Hematopoietic multipotent progenitor cell treated with erythropoietin and hydrocortisone succinate and interleukin-3 and kit ligand, for 6 days (in vitro differentiated cells): ENCODE data around the gene DOCK4.

Experiments
- DNase-seq: peaks from one replicate; pipeline ENCODE4 v3.0.0-alpha.2; 2015

Gene DOCK4

DNA sequence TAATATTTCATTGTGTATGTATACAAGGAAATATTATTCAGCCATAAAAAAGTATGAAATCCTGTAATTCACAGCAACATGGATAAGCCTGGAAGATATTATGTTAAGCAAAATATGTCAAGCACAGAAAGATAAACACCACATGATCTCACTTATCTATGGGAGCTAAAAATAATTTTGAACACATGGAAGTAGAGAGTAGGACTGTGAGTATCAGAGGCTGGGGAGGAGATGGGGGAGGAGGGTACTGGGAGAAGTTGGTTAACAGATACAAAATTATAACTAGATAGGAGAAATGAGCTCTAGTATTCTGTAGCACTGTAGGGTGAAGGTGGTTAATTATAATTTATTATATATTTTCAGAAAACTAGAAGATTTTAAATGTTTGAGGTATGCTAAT lies 132.7 kb downstream of the DOCK4 start:
- no peak for DNase-seq

DNA sequence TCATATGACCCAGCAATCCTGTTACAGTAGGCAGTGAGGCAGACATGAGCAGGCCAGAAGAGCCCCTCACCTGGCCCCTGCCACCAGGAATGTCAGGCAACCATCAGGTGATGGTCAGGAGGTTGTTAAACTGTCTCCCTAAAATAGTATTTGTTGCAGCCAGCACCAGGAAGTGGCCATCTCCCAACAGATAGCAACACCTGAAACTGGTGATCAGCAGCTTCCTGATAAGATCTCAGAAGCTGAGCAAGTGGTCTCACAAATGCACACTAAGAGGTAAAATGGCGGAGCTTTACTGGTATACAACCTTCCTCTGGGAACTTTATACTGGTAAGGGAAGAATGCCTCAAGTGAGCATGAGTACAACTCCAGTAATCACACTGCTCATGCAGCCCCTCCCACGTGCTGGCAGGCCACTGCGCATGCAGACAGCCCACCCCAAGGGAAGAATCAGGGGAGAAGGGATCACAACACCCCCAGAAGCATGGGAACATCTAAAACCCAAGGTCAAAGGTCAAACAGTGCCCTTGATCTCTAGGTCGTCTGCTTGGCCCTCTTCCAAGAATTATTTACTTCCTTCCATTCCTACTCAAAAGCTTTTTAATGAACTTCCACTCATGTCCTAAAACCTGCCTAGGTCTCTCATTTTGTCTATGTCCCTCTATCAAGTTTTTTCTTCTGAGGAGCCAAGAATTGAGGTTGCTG lies 133.5 kb downstream of the DOCK4 start:
- no peak for DNase-seq

DNA sequence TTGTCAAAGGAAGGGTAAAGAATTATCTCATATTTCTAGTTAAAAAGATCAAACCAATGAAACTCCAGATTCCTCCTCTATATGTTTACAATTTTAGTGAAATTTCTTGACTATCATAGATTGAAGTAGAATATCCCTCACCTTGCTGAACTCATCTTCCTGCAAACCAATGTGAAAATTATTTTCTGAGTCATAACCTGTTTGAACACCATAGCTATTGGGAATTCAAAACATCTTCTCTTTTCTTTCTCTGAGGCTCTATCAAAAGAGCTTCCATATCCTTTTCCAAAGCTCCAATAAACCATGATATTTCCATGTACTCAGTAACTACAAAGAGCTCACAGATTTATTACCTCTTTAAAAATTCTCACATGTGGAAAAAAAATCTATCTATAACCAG lies 134.3 kb downstream of the DOCK4 start:
- DNase-seq: no peak

DNA sequence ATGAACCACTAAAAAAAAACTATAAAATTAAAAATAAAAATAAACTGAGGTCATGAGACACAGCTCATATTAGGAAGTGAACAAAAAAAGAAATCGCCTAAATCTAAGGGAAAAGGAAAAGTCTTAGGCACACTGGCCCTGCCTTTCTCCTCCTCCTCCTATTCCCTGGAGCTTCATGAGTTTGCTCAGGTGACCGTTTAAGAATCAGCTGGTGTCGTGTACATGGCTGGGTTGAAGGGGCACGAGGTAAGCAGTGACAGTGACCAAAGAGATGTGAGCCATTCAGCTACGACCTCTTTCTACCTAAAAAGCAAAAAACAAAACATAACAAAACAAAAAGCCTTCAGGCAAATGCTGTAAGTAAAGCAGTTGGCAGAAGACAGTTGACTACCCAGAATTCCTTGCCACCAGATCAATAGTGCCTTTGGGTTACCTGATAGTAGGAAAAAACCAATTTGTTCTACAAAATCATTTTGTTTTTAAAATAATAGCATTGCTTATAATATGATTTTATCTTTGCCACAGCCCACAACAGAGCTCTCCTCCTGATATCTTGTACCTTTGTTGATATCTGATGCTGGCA lies 135.4 kb downstream of the DOCK4 start:
- DNase-seq: no peak

DNA sequence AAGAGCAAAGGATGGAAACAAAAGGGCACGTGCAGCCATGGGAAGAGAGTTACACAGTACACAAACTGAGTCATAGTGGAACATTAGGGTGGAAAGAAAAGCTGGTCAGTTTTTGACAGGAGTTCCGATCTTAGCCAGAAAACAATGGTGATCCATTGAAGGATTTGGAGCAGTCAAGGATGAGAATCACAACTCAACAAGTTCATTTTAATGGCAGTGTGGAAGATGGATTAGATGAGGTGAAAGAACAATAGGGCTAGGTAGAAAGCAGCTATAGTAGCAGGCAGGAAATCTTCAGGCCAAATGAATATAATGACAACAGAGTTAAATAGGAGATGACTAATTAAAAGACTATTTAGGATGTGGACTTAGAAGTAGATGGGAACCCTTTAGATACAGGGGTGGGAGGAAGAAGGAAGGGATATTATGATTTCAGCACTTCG lies 136.3 kb downstream of the DOCK4 start:
- DNase-seq: no peak

DNA sequence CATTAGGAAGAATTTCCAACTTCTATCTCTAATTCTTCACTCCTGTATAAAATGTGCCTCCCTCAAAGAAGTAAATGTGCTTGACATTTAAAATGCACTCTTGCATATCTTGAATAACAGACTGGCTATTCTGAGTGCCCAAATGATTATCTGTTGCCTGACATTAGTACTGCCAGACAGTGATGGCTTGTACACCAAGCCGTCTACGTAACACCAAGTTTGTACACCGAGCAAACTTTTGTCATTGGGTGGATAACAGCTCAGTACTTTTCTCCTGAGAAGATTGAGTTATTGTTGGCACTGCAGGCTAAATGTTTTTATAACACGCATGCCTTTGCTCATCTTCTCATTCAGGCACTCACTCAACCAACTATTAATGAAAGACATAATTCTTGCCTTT lies 137.2 kb downstream of the DOCK4 start:
- no peak for DNase-seq

DNA sequence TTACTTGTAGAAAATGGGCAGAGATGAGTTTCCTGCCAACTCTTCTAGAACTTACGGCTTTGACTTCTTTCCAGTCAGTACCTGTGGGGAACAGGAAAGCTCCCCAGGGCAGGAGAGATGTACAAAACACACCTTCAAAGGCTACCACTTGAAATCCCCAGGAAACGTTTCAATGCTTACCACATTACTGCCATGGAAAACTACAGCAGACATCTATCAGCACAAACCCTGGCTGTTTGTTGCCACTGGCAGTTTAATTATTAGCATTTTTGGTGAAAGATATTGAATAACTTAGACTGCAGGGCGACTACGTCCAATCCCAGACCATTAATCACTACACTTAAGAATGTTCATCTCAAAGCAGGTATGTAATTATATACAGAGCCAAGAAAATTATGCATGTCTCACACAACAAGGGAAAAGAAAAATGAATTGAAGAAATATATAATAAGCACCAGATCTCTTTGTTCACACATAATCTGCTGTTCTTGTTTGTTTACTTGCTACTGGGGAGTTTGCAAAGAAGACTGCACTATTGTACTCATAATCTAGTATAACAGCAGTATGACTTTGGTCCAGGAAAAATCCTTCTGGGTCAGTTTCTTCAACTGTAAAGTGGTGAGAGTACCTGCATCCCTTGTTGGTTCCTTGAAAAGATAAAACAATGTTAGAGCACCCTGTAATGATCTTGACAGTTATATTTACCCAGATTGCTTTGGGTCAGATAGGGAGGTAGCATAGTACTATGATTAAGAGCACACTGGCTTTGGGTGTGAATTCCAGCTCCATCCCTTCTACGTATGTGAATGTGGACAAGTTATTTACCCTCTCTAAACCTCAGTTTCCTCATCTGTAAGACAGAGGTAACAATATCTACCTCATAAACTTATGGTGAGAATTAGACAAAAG lies 138.3 kb downstream of the DOCK4 start:
- no peak for DNase-seq

DNA sequence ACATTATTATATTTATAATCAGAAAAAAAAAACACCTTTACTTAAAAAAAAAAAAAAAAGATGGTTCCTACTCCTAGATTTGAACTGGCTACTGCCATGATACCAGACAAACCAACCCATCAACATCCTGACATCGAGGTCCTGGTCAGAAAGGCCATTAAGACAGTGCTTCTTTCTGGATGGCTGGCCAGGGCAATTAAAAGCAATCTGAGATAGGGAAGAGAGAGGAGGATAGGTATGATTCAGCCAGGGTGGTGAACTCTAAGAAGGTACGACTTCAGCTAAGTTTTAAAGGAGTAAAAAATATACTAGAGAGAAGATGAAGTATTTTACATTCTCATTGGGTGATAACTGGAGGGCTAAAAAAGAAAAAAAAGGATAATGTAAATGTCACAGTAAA lies 139.0 kb downstream of the DOCK4 start:
- DNase-seq: no peak

DNA sequence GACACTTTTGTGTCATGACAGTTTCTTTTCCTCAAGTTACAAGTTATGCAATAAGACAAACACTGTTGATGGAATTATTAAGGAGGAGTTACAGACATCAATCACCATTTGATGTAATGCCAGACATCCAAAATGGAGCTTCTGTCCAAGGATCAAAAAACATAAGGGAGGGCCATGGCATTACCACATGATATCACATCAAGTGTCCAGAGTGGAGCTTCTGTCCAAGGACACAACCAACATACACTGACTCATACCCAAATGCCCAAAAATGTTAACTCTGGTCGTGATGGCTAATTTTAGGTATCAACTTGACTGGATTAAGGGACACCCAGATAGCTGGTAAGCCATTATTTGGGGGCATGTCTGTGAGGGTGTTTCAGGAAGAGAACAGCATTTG lies 140.4 kb downstream of the DOCK4 start:
- DNase-seq: no peak

DNA sequence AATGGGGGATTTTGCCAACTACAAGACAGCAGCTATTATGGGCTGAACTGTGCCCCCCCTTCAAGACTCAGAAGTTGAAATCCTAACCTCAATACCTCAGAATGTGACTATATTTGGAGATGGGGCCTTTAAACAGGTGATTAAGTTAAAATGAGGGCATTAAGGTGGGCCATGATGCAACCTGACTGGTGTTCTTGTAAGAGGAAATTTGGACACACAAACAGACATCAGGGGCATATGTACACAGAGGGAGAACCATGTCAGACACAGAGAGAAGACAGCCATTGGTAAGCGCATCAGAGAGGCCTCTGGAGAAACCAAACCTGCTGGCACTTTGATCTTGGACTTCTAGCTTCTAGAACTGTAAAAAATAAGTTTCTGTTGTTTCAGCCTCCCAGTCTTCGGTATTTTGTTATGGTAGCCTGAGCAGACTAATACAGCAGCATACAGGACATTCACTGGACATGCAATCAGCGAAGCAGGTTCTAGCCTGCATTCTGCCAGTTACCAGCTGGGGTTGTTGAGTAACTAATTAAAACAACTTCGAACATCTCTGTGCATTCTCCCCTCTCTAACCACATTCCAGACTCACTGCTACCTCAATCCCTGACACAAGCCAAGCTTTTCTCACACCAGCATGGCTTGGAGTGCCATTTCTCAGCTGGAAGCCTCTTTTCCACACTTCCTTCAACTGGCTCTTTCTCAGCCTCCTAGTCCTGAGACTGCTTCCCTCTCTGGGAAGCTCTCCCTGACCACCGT lies 141.4 kb downstream of the DOCK4 start:
- DNase-seq: no peak

DNA sequence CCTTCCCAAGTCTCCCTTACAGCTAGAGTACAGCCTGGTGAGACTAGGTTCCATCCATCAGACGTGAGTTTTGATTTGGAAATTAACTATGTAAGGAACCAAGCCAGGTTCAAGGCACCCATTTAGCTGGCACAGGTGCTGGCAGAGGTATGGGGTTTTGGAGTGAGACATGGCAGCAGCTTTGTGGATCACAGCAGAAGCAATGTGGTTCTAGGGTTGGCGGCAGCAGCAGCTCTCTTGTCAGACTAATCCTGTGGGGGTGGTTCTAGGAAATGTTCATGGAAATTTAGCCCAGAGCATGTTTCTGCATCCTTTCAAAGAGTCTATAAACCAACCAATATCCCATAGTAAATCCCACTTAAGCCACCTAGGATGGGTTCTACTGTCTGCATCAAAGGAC lies 142.2 kb downstream of the DOCK4 start:
- no peak for DNase-seq

DNA sequence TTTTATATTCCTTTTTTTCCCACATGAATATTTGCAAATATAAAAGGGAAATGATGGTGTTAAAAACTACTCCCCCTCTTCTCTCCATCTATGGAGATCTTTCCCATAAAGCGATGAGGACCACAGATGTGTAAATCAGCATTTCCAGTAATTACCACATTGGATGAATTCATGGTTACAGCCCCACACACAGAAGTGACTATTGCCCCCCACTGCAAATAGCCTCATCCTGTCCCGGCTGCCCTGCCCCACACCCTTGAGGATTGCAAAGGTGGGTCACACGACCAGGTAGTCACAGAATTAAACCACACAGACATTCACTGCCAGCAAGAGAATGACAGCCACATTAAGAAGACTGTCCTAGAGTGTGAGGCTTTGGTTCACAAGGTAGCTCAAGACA lies 145.1 kb downstream of the DOCK4 start:
- no peak for DNase-seq

DNA sequence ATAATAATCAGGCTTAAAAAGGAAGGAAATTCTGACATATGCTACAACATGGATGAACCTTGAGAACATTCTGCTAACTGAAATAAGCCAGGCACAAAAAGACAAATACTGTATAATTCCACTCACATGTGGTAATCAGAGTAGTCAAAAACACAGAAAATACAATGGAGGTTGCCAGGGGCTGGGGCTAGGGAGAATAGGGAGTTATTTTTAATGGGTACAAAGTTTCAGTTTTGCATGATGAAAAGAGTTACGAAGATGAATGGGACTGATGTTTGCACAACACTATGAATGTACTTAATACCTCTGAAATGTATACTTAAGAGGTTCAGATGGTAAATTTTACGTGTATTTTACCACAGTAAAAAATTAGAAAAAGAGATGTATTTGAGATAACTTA lies 145.6 kb downstream of the DOCK4 start:
- no peak for DNase-seq

DNA sequence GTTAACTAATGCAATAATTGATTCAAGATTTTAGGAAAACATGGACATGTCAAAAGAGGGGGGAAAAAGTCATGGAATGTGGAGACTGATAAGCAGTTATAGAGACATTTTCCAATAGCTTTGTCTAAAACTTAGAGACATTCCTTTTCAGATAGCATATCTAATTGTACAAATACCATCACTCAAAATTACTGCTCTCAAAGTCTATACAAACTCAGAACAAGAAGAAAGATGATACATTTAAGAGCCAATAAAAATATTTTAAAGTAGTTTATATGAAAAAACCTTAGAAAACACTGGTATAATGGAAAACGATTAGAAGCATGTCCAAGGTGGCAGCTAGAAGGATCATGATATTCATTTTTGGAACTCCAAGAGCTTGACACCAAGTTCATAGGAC lies 146.5 kb downstream of the DOCK4 start:
- DNase-seq: no peak

DNA sequence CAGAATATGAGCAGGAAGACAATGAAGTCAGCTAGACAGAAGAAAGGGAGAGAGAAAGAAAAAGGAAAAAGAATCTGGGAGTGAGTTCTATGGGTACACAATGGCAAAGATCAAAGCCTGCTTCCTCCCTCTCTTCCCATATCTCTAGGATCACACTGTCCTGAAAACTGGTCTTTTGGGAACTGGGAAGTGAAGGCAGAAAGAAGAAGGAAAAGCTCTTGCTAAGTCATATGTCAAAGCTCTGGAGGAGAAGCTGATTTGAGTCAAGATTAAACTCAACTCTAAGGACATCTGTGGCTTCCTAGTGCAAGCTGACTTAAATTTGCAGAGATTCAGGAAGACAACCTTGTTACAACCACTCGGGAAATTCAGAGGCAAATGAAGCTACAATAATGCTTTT lies 147.5 kb downstream of the DOCK4 start:
- DNase-seq: no peak

DNA sequence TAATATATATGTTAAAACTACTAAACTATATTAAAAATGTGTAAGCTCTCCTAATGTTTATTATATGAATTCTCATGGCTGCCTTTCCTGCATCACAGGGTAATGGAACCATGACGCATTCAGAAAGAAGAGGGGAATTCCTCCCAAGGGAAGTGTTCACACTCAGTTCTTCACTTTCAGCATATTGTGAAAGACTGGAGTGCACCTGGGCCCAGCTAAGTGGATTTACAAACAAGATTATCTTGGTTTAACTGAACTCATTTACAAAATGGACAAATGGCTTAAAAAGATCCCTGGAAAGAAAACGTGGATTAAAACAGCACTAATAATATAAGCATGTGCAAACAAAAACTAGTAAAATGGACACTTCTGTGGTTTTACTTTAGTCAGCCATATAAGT lies 149.8 kb downstream of the DOCK4 start:
- no peak for DNase-seq

DNA sequence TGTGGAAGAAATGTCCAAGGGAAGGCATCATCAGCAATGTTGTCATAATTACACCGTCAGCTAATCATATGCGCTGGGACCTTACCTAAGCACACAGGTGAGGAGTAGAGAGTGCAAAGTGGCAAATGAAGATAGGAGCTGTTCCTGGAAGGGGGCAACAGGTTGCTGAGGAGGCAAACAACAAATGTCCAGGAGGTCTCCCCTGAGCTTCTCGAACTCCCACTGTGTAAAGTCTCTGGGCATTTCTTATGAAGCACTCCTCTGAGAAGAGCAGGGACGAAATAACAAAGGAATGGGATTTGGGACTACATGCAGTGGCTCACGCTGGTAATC lies 152.5 kb downstream of the DOCK4 start:
- DNase-seq: no peak

DNA sequence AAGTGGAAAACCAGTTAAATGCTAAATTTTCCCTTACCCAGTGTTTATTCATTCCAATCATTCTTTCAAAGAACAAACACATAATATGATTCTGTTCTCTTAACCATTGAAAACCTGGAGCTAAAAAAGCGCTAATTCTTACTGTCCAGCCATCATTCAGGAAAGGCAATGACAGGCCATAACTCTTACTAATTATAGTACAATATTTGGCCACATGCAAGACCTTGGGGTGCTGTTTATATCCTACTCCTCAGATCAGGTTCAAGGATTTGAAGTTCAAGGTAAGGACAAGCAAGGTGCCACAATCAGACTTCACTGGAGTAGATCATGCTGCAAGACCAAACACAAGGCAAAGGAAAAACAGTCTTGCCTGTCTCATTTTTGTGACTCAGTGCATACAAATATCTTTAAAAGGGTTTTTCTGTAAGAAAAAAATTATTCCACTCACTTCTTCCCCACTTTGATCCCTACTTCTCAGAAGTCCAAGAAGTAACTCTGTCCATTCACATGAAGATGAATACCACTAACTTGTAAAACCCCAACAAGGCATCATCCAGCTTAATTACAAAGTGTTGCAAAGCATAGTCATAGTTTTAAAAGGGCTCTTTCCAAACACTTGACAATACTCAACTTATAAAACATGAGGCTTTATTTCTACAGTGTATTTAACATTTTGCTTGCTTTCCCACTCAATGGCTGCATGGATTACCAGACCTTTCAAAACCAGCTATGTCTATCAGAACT lies 153.0 kb downstream of the DOCK4 start:
- DNase-seq: no peak

DNA sequence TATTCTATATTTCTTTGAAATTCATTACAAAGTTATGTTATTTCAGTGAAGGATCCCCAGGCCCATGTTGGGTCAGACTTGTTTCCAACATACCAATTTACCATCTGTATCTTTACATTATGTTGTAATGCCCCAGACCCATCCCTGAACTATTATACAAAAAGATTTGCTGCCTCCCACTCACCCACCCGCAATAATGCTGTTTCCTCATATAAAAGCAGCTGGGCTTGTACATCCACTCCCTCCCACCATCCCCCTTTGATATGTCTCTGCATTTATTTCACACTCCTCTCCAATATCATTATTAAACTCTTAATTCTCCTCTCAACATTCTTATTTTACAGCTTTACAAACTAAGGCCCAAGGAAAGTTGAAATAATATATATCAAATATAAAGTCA lies 153.7 kb downstream of the DOCK4 start:
- DNase-seq: no peak

DNA sequence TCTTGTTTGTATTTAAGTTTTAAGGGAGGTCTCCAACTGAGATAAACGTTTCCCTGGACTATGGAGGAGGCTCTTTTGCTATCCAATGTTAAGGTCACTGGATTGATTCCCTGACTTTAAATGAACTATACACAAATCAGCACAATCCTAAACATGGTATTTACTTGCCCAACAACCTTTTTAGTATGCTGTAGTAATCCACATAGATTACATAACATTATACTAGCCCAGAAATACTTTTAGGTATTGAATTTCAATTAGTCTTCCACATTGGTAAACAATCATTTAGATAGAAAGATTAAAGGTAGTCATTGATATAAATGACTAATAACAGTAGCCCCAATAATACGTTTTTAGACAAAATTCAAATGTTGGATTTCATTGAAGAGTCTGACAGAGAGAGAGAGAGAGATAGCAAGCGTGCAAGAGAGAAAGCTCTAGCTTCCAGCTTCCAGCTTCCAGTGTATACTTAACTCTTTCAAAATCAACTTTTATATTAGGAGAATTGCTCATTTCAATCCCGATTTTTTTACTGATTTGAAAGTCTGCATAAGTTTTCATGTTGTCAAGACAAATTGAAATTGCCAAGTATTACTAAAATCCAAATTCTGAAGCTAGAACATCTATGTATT lies 155.8 kb downstream of the DOCK4 start:
- DNase-seq: no peak

DNA sequence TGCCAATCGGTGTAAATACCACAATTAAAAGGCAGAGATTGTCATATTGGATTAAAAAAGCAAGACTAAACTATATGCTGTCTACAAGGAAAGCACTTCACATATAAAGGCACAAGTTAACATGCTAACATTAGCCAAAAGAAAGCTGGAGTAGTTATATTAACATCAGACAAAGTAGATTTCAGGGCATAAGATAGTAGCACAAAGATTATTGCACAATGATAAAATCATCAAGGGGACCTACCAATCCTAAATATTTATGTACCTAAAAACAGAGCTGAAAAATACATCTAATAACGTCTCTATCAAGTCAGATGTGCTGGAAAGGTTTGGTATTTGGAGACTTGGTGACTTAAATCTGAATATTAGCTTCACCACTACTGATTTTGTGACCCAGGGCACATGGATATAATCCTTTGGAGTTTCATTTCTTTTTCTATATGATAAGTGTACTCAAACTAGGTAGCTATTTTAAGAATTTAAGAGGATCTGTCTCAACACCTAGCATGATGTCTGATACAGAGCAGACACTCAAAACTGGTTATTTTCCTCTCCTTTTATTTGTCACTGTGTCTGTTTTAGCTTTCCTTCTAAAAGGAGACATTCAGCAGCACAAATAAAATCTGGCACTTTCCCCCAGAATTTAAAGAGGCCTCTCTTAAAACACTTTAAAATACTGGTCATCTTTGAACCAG lies 156.5 kb downstream of the DOCK4 start:
- DNase-seq: no peak

DNA sequence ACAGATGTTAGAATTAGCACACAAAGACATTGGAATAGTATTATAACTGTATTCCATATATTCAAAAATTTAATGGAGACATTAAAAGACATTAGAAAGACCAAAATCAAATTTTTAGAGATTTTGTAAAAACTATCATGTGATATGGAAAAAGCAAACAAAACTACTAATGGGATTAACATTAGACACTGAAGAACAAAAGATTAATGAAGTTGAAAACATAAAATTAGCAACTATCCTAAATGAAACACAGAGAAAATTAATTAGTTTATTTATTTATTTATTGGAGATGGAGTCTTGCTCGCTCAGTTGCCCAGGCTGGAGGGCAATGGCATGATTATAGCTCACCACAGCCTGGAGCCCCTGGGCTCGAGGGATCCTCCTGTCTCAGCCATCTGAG lies 158.8 kb downstream of the DOCK4 start:
- DNase-seq: no peak
